ENCODE data around the gene PIGZ.
A peak's percentile ranks its signal among the peaks of the same experiment; 100 is the strongest.
"Not testable (repeated sequence)": the region's sequence is repeated elsewhere in the genome, so short reads cannot be mapped to it uniquely, and the experiment has no call there.

The PIGZ gene

GRCh38 chr3:196948442-196949284, 20.0 kb downstream of the PIGZ start:
- Histone ChIP-seq H3K4me1 (ENCODE audit: insufficient read depth, poor library complexity, severe bottlenecking) (peaks cover under 1% of the 10 kb centered on the region), H3K27ac (ENCODE audit: poor library complexity, severe bottlenecking) (no peak overlapping the region), H3K27me3 (ENCODE audit: insufficient read depth, poor library complexity, severe bottlenecking) (no peaks in the 10 kb centered on the region), H3K4me3 (ENCODE audit: severe bottlenecking) (no peak overlapping the region), H3K36me3 (ENCODE audit: low read depth) (no peaks in the 10 kb centered on the region), H3K9me3 (ENCODE audit: severe bottlenecking) (no peaks in the 10 kb centered on the region)
- no peak for TF ChIP-seq CTCF (IDR thresholded peaks at IDR 0.05; ENCODE audit: poor library complexity, severe bottlenecking)
- DNase-seq (ENCODE audit: low spot score) (no peak), ATAC-seq (ENCODE audit: low read depth) (peak; percentile 53)

DNA sequence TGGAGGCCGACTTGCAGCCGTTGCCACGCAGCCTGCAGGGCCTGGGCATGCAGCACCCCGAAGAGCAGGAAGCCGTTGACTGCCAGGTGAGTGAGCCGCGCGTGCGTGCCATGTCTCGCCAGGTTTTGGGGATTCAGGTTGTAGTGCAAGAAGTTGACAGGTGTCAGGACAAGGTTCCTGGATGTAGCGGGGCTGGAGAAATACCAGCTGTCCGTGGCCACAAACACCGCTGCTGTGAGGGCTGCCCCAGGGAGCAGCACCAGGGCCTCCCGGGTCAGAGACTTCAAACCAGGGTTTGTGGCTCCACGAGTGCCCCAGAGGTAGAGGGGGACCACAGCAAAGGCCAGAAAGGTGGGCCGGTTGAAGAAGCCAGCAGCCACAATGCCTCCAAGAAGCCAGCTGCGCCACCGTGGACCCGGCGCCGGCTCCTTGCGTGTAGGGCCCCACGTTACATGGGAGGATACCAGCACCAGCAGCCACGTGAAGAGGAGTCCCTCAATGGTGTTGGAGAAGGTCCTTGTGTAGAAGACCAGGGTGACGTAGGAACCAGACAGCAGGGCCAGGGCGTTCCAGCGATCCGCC, 20.7 kb downstream of the PIGZ start:
- TF ChIP-seq CTCF (IDR thresholded peaks at IDR 0.05; ENCODE audit: poor library complexity, severe bottlenecking), result no peak
- H3K27me3 ChIP-seq (ENCODE audit: insufficient read depth, poor library complexity, severe bottlenecking), result no peaks in the 10 kb centered on the region
- peaks cover 6% of the 10 kb centered on the region; the same call in 1 of the 2 replicates for H3K36me3 ChIP-seq (ENCODE audit: low read depth)
- no peak overlapping the region for H3K27ac ChIP-seq (ENCODE audit: poor library complexity, severe bottlenecking)
- ATAC-seq (ENCODE audit: low read depth) (no peak), DNase-seq (ENCODE audit: low spot score) (no peak)
- no peaks in the 10 kb centered on the region for H3K9me3 ChIP-seq (ENCODE audit: severe bottlenecking)
- peaks cover 4% of the 10 kb centered on the region for H3K4me1 ChIP-seq (ENCODE audit: insufficient read depth, poor library complexity, severe bottlenecking)
- H3K4me3 ChIP-seq (ENCODE audit: severe bottlenecking), result no peak overlapping the region

DNA sequence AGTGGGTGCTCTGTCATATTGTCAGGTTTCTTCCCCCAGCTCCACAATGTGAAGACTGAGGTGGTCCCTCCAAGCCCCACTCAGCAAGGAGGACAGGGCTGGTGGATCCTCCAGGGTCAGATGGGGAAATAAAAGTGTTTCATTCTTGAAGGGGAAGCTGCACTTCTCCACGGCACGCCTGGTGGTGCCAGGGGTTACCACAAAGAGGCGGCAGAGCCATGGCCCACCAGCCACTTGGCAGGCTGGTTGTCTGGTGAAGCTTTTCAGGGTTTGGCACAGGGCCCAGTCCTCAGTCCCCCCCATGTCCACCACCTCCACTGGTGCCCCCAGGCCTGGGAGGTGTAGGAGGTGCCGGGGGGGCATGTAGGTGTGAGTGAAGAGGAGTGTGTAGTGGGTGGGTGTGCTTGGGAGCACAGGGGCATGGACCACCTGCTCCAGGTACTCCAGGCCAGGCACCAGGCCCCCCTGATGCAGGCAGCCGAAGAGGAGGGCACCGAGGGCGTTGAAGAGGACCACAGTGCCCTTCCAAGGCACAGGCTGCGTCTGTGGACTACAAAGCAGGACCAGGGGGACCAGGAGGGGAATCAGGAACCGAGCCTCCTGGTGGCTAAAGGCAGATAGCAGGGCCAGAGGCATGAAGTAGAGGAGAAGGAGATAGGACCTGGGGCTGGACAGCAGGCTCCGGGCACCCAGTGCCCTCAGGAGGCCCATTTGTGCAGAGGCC, 21.3 kb downstream of the PIGZ start:
- Histone ChIP-seq H3K4me3 (ENCODE audit: severe bottlenecking) (no peak overlapping the region), H3K36me3 (ENCODE audit: low read depth) (peaks cover 6% of the 10 kb centered on the region; the same call in 1 of the 2 replicates), H3K27ac (ENCODE audit: poor library complexity, severe bottlenecking) (no peak overlapping the region), H3K9me3 (ENCODE audit: severe bottlenecking) (no peaks in the 10 kb centered on the region), H3K4me1 (ENCODE audit: insufficient read depth, poor library complexity, severe bottlenecking) (peaks cover 4% of the 10 kb centered on the region), H3K27me3 (ENCODE audit: insufficient read depth, poor library complexity, severe bottlenecking) (no peaks in the 10 kb centered on the region)
- ATAC-seq (ENCODE audit: low read depth) (no peak; the same call in 2 of the 3 replicates), DNase-seq (ENCODE audit: low spot score) (no peak)
- TF ChIP-seq CTCF (IDR thresholded peaks at IDR 0.05; ENCODE audit: poor library complexity, severe bottlenecking), result no peak

DNA sequence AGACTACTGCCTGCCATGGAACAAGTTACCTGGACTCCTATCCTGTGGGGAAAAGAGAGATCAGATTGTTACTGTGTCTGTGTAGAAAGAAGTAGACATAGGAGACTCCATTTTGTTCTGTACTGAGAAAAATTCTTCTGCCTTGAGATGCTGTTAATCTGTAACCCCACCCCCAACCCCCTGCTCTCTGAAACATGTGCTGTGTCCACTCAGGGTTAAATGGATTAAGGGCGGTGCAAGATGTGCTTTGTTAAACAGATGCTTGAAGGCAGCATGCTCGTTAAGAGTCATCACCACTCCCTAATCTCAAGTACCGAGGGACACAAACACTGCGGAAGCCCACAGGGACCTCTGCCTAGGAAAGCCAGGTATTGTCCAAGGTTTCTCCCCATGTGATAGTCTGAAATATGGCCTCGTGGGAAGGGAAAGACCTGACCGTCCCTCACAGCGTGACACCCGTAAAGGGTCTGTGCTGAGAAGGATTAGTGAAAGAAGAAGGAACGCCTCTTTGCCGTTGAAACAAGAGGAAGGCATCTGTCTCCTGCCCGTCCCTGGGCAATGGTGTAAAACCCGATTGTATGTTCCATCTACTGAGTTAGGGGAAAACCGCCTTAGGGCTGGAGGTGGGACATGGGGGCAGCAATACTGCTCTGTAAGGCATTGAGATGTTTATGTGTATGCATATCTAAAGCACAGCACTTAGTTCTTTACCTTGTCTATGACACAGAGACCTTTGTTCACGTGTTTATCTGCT, 24.4 kb downstream of the PIGZ start:
- H3K9me3 ChIP-seq (ENCODE audit: severe bottlenecking); H3K4me3 ChIP-seq (ENCODE audit: severe bottlenecking); H3K4me1 ChIP-seq (ENCODE audit: insufficient read depth, poor library complexity, severe bottlenecking); H3K27me3 ChIP-seq (ENCODE audit: insufficient read depth, poor library complexity, severe bottlenecking); DNase-seq (ENCODE audit: low spot score); ATAC-seq (ENCODE audit: low read depth); H3K27ac ChIP-seq (ENCODE audit: poor library complexity, severe bottlenecking): not testable (repeated sequence)
- H3K36me3 ChIP-seq (ENCODE audit: low read depth), result peaks cover 22% of the 10 kb centered on the region

DNA sequence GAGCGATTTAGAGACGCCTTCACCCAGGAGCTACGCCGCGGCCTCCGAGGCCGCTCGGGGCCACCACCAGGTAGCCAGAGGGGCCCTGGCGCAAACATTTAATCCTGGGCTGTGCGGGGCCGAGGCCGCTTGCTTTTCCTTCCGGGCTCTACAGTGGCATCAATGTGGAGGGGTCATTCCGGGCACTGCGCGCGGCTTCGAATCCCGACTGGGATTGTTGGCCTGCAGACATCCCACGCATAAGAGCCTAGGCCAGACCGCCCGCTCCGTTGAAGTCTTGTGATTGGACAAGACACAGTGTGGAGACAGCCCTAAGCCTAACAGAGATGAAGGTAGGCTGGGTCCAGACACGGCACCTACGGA, 25.7 kb downstream of the PIGZ start:
- TF ChIP-seq CTCF (IDR thresholded peaks at IDR 0.05; ENCODE audit: poor library complexity, severe bottlenecking), result no peak
- H3K27ac ChIP-seq (ENCODE audit: poor library complexity, severe bottlenecking), result peak overlapping the region; percentile 70
- no peaks in the 10 kb centered on the region for H3K27me3 ChIP-seq (ENCODE audit: insufficient read depth, poor library complexity, severe bottlenecking)
- H3K9me3 ChIP-seq (ENCODE audit: severe bottlenecking), result no peaks in the 10 kb centered on the region
- H3K4me1 ChIP-seq (ENCODE audit: insufficient read depth, poor library complexity, severe bottlenecking), result peaks cover 4% of the 10 kb centered on the region
- peaks cover 35% of the 10 kb centered on the region for H3K36me3 ChIP-seq (ENCODE audit: low read depth)
- ATAC-seq (ENCODE audit: low read depth) (peak; percentile 20), DNase-seq (ENCODE audit: low spot score) (no peak)
- peak overlapping the region; percentile 89 for H3K4me3 ChIP-seq (ENCODE audit: severe bottlenecking)
